Spleen (tissue), 7 donors: ENCODE results near the gene PELI2.

Experiments
- POLR2A ChIP-seq, 3 donors: fragments of 450-650 bp; IDR thresholded peaks; one replicate each; pipeline ENCODE4 v1.5.1; 2017; ENCODE audit warnings: antibody characterized with exemption in 3 of 3, mild to moderate bottlenecking in 1 of 3
- TF ChIP-seq, protein P1 (sequence below), 11 experiments: fragments of 200-600 bp in 7 of 11; fragments of 450-650 bp in 4 of 11; sonication (generic) in 4 of 11; IDR thresholded peaks in 8 of 11; conservative IDR thresholded peaks in 3 of 11; 1 replicate in 7 of 11; 2 replicates in 4 of 11; pipeline versions ENCODE4 v1.4.0 to v1.8.0; 2016 to 2021; ENCODE audit warnings: antibody characterized with exemption in 11 of 11, inconsistent platforms in 4 of 11, mild to moderate bottlenecking in 1 of 11
- donor health status: DM: no; HTN: no; CAD: no; lungs with moderate emphysema.
- donor health status: DM: no; HTN: no; CAD: no.
- donor health status: DM: no; HTN: no; CAD: no.

DNA sequence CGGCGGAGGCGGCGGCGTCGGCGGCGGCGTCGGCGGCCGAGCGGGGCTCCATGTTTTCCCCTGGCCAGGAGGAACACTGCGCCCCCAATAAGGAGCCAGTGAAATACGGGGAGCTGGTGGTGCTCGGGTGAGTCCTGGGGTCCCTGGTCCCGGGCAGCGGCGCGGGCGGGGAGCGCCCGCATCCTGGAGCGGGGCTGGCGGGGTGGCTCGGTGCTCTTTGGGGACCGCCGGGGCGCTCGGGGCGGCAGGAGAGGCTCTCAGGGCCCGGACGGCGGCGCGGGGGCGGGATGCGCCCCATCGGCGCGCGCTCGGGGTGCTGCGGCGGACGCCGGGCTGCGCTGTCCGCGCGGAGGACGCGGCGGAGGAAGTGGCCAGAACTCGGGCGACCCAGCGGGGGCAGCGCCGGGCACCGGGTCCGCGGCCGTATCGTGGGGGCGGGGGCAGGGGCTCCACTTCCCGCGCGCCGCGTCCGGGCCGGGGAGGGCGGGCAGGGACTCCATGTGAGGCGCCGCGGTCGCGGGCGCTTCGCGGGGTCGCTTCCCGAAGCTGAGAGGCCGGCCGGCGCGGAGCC, 485 bp downstream of the PELI2 start:
- TF ChIP-seq, protein P1, sequence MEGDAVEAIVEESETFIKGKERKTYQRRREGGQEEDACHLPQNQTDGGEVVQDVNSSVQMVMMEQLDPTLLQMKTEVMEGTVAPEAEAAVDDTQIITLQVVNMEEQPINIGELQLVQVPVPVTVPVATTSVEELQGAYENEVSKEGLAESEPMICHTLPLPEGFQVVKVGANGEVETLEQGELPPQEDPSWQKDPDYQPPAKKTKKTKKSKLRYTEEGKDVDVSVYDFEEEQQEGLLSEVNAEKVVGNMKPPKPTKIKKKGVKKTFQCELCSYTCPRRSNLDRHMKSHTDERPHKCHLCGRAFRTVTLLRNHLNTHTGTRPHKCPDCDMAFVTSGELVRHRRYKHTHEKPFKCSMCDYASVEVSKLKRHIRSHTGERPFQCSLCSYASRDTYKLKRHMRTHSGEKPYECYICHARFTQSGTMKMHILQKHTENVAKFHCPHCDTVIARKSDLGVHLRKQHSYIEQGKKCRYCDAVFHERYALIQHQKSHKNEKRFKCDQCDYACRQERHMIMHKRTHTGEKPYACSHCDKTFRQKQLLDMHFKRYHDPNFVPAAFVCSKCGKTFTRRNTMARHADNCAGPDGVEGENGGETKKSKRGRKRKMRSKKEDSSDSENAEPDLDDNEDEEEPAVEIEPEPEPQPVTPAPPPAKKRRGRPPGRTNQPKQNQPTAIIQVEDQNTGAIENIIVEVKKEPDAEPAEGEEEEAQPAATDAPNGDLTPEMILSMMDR (IDR thresholded peaks at IDR 0.05 in 8 of 11, conservative IDR thresholded peaks at IDR 0.05 in 3 of 11) = no peak
- no peak for TF ChIP-seq POLR2A (IDR thresholded peaks at IDR 0.05)
